GM19351 (cell line): ENCODE results near the gene LCP1.

Source experiments
- ATAC-seq: cut with Tn5 transposase; IDR thresholded peaks from one replicate; pipeline ENCODE4 v1.9.1; 2021; ENCODE audit warnings: mild to moderate bottlenecking, moderate library complexity; ENCODE audit not compliant: unreplicated experiment

The LCP1 gene

GRCh38 chr13:46183018-46183946 lies 1.3 kb upstream of the LCP1 start:
- ATAC-seq: no peak

- no peak for ATAC-seq
Observed at GRCh38 chr13:46182491-46182877, 507 bp upstream of the LCP1 start.

DNA sequence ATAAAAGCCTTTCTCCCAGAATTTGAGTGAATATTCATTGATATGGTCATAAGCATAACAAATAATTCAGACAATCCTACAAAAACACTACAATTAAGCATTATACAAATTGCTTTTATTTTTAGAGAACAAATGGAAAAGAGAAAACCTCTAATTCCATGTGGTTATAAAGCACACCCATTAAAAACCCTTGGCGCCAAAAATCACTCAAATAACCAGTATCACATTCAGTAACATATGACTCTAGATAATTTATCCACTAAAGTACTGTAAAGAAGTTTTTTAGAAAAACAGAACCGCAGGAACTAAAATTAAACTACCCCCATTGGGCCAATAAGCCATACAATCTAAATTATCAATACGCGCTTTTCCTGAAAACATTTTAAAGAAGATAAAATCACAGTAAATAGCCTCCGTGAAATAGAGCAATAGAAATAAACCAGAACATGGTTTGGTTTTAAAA lies 569 bp downstream of the LCP1 start:
- ATAC-seq: no peak

DNA sequence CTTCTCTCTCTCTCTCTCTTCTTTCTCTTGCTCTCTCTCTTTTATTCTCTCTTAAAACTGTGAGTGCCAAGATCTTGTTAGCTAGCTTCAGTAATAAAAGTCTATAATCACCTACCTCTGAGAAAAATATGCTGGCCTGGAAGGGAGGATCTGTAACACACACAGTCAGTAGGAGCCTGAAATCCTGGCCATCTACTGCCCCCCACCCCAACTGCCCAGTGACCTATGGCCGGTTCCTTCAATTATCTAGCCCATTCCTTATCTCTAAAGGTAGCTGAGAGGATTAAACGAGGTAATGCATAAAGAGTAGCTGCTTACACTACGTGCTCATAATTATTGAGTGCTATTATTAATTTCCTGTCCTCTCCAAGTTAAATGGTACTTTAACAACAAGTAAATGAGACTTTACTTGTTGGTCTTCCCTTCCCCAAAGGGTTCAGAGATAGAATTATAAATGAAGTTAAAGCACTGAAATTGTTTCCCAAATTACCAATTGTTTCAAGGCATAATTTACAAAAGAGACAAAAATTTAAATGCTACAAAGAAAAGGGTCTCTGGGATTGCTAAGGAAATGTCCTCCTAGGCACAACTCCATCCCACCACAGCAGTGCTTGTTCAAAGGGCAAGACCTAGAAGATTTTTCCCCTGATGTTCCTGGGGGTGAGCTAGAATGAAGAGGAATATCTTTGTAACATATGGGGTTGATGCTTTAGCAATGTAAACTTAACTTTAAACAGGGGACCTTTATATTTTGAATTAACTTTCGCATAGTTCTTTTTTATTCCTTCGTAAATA lies 1.8 kb downstream of the LCP1 start:
- no peak for ATAC-seq

- ATAC-seq: peak; percentile 14
Observed at GRCh38 chr13:46179491-46179908, 2.5 kb downstream of the LCP1 start.

DNA sequence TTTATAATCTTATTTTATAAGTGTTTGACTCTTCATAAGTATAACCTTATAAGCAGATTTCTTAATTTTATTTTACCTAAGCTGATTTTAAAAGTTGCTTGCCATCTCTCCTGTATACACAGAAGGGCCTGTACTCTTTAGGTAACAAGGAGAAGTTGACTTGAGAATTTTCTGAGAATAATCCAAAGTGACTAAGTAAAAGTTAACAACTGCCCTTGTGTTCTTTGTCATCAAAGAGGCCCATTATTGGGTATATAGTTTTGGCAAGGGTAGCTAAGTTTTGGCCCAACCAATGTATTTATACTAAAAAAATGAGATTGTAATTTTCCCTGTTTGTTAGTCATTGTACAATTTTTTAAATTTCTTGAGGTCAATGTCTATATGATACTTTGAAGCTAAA lies 3.2 kb downstream of the LCP1 start:
- no peak for ATAC-seq

- ATAC-seq: no peak
Observed at GRCh38 chr13:46178143-46178542, 3.8 kb downstream of the LCP1 start.

- peak; percentile 38 for ATAC-seq
Observed at GRCh38 chr13:46176756-46177155, 5.2 kb downstream of the LCP1 start.

- ATAC-seq: no peak
Observed at GRCh38 chr13:46173656-46174055, 8.3 kb downstream of the LCP1 start.

- no peak for ATAC-seq
Observed at GRCh38 chr13:46172531-46172991, 9.4 kb downstream of the LCP1 start.

DNA sequence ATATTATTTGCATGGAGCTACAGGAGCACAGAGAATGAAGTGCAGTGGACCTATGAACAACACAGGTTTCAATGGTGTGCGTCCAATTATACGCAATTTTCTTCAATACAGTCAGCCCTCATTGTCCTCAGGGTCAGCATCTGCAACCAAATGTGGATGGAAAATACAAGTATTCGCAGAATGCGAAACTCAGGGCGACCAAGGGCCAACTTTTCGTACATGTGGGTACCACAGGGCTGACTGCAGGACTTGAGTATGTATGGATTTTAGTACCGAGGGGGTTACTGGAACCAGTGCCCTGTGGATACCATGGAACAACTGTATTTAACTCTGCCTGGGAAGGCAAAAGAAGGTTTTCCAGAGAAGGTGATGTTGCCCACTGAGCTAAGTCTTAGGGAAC lies 10.2 kb downstream of the LCP1 start:
- ATAC-seq: no peak

DNA sequence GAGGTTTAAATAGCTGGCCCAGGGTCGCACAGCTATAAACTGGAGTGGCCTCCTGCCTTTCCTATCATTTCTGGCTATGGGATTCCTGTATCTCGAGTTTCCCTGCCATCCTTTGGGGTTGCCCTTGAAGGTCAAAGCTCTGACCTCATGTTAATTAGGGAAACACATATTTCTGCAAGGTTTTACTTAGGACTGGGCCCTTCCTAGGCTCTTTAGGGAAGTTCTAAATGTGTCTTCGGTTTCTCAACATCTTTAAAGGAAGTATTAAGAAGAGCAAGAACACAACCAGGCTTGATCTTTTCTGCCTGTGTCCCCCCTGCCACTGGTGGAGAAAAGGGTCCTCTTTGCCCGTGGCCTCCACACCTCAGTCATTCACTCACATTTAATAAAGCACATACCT lies 10.8 kb downstream of the LCP1 start:
- no peak for ATAC-seq

DNA sequence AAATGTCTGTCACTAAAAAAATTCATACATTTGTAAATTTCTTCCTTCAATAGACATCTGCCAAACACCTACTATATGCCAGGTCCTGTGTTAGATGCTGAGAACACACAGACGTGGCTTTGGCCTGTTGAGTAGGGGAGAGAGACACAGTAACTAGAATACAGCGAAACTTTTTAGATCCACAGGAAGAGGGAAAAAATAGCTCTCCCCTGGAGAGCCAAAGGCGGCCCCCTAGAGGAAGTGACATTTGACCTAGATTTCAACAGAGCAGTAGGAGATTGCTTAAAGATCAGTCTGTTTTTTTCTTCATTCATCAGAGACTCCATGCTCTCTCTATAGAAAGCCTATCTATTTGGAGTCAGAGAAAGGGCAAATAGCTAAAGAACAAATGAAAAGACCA lies 11.3 kb downstream of the LCP1 start:
- ATAC-seq: no peak

DNA sequence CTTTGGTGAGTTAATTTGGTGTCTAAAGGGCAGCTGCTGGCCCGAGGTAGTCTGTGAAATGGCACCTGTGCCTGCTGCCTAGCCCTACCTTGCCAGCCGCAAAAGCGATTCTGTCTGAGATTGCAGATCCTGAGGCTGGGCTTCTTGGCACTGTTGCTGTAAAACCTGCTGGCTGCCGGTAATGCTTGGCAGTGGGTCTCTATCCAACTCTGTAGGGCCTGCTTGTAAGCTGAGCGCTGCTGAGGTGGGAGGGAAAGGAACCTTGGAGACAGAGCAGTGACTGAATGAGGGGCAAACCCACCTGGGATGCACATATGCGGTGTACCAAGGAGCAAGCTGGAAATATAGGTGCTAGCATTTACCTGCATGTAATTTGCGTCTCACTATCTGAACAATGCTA lies 11.7 kb downstream of the LCP1 start:
- ATAC-seq: no peak

GRCh38 chr13:46169758-46170157 lies 12.2 kb downstream of the LCP1 start:
- ATAC-seq: no peak

- peak; percentile 1 for ATAC-seq
Observed at GRCh38 chr13:46168783-46169182, 13.2 kb downstream of the LCP1 start.

DNA sequence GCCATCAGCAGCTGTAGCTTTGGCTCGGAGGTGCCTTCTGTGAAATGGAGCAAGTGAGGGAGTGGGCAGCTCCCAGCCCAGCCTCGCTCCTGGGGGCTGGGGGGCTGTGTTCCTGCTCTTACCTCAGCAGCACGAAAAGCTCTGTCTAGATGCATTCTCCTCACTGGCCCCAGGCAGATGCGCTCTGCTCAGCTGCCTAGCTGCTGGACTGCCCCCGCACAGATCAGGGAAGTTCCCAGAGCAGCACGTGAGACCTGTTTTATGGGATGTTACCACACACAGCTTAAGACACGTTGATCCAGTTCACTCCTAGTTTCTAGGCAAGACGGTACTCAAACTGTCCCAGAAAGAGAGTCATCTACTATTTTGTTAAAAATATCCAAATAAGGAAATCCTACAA lies 13.6 kb downstream of the LCP1 start:
- peak; percentile 32 for ATAC-seq

DNA sequence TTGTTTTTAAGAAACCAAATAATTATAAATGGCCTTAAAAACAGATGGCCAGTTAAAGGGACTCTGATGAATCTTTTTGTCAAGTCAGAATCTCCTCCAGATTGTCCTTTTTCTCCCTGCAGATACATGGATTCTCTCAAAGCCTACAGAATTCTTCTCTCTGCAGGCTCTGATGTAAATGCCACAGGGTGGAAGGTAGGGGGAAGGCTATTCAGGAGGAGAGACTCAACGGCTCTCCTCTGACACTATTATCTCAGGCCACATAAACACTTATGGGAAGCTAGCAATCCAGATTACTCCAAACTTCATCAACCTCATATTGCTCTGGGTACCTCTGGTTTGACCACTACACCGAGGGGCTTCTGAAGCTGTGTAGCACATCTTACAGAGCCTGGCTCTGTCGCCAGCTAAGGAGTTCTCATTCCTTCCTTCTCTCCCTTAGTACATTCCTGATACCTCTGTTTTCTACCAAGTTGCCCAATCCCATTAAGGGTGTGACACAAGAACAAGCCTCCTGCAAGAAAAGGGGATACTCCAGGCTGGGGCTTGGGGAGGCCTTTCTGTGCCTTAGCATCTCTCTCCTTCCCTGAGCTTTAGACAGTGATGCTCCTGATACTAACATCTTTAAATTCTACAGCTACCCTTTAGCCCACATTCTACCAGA lies 14.9 kb downstream of the LCP1 start:
- ATAC-seq: no peak

GRCh38 chr13:46166224-46166584 lies 15.8 kb downstream of the LCP1 start:
- no peak for ATAC-seq

DNA sequence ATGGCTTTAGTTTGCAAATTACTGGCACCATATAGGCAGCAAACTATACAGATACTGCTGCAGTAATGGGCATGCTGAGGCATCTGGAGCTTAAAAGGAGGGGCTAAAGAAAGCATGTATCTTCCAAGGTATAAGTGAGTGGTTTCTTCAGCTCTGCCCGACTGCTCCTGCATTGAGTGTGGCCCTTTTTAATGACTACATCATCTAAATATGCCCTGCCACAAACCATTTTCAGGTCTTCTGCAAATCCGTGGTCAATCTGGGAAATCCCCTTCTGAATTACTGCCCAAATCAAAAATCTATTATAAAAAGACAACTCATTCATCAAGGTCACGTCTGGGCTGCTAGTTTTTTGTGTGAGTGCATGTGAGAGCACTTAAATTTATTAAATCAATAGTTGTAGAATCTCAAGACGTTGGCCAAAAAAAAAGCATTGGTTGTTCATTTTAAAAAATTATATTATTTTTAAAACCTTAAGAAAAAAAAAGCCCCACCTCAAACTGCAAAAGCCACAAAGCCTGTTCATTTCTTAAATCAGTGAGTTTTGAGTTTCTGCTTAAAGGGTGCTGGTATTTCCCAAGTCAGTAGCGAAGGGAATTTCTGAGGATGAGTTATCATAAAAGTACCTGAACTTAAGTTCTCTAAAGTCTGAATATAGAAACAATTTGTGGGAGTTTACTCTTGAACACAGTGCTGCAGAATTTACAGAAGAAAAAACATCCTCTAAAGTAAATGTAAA lies 16.3 kb downstream of the LCP1 start:
- peak; percentile 61 for ATAC-seq

DNA sequence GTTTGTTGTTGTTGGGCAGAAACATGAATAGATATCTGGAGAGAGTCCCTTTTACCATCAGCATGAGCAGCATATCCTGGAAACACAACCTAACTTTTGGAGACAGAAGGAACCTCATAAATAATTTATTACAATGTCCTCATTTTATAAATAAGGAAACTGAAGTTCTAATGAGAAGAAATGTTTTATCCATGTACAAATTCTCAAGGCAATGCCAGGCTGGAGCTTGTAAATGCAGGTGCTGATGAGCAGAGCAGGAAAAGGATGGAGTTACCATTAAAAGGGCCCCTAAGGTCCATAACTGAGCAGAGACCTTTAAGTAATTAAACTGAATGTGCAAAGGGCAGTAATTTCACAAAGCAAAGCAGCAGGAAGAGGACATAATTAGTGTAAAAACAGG lies 17.3 kb downstream of the LCP1 start:
- no peak for ATAC-seq
